ENCODE results near the gene PCED1A. TPM values are rescaled to one million over a fixed set of nuclear protein-coding genes. Genes with fewer than 3 reads are reported as not detected.

Gene PCED1A
- total RNA-seq, 3 donors from 2014 or later: 23.4 to 38.0 (median 36.6) TPM

- Histone ChIP-seq H3K27me3 (peaks cover 2 to 9% of the 10 kb centered on the region in 2 donors), H3K27ac (peak within 1 kb of the TSS; percentile 17 to 83), H3K9me3 (no peaks in the 10 kb centered on the region), H3K4me1 (no peaks in the 10 kb centered on the region), H3K4me3 (no peak within 1 kb of the TSS), H3K36me3 (no peaks in the 10 kb centered on the region)
- no peak for TF ChIP-seq CTCF (IDR thresholded peaks at IDR 0.05)
- no peak for DNase-seq (ENCODE audit: low spot score in 2 of 2)
- intact Hi-C loops (cut with DNase I; ENCODE audit: low total_unique reads): loop anchor here (5.0 kb wide), 1 partner anchor 874 kb away; no protein-coding TSS in a partner anchor
These were observed 24.3 kb downstream of the PCED1A start, which contains the start of gene TMEM239 for GRCh38 chr20:2816030-2816582. Gene TMEM239, plus strand, starts transcription at chr20:2816364. Its CDS starts 191 bp downstream, at chr20:2816555.

GRCh38 chr20:2815242-2815900 lies 25.1 kb downstream of the PCED1A start:
- Histone ChIP-seq H3K36me3 (no peaks in the 10 kb centered on the region), H3K4me3 (no peak overlapping the region), H3K9me3 (no peaks in the 10 kb centered on the region), H3K27me3 (peaks cover 0 to 2% of the 10 kb centered on the region in 2 donors), H3K4me1 (no peaks in the 10 kb centered on the region), H3K27ac (peak overlapping the region; percentile 17 to 83)
- intact Hi-C loops (cut with DNase I; ENCODE audit: low total_unique reads): loop anchor here (5.0 kb wide), 1 partner anchor 873 kb away; no protein-coding TSS in a partner anchor
- DNase-seq (ENCODE audit: low spot score in 2 of 2): peak in 1 of 2 donors; percentile 6
- TF ChIP-seq POLR2A (IDR thresholded peaks at IDR 0.05): no peak
- TF ChIP-seq POLR2AphosphoS5 (IDR thresholded peaks at IDR 0.05): no peak
- no peak for TF ChIP-seq CTCF (IDR thresholded peaks at IDR 0.05)

GRCh38 chr20:2814587-2815051 lies 25.8 kb downstream of the PCED1A start, which contains the start of gene C20orf141:
Gene C20orf141, plus strand, starts transcription at chr20:2814987. Its CDS starts 198 bp downstream, at chr20:2815185.
- intact Hi-C loops (cut with DNase I; ENCODE audit: low total_unique reads): loop anchor here (5.0 kb wide), 1 partner anchor 872 kb away; no protein-coding TSS in a partner anchor
- H3K4me1 ChIP-seq: no peaks in the 10 kb centered on the region
- no peaks in the 10 kb centered on the region for H3K36me3 ChIP-seq
- no peak within 1 kb of the TSS for H3K4me3 ChIP-seq
- DNase-seq (ENCODE audit: low spot score in 2 of 2): peak in 1 of 2 donors; percentile 25
- H3K27me3 ChIP-seq: no peaks in the 10 kb centered on the region
- H3K9me3 ChIP-seq: no peaks in the 10 kb centered on the region
- peak within 1 kb of the TSS; percentile 17 to 83 for H3K27ac ChIP-seq
- no peak for TF ChIP-seq POLR2AphosphoS5 (IDR thresholded peaks at IDR 0.05)

GRCh38 chr20:2814076-2814475 lies 26.4 kb downstream of the PCED1A start:
- H3K4me1 ChIP-seq: no peaks in the 10 kb centered on the region
- no peaks in the 10 kb centered on the region for H3K9me3 ChIP-seq
- H3K36me3 ChIP-seq: no peaks in the 10 kb centered on the region
- no peaks in the 10 kb centered on the region for H3K27me3 ChIP-seq
- TF ChIP-seq CTCF (IDR thresholded peaks at IDR 0.05) (no peak), POLR2A (IDR thresholded peaks at IDR 0.05) (no peak), POLR2AphosphoS5 (IDR thresholded peaks at IDR 0.05) (no peak)
- intact Hi-C loops (cut with DNase I; ENCODE audit: low total_unique reads): no loop called here
- H3K27ac ChIP-seq: no peak overlapping the region
- peak in 1 of 2 donors; percentile 5 for DNase-seq (ENCODE audit: low spot score in 2 of 2)
- no peak overlapping the region for H3K4me3 ChIP-seq

- DNase-seq (ENCODE audit: low spot score in 2 of 2): no peak
- no peaks in the 10 kb centered on the region for H3K27me3 ChIP-seq
- intact Hi-C loops (cut with DNase I; ENCODE audit: low total_unique reads): no loop called here
- TF ChIP-seq POLR2AphosphoS5 (IDR thresholded peaks at IDR 0.05) (no peak), CTCF (IDR thresholded peaks at IDR 0.05) (no peak), POLR2A (IDR thresholded peaks at IDR 0.05) (no peak)
- no peak overlapping the region for H3K4me3 ChIP-seq
- H3K36me3 ChIP-seq: no peaks in the 10 kb centered on the region
- H3K4me1 ChIP-seq: no peaks in the 10 kb centered on the region
- H3K27ac ChIP-seq: no peak overlapping the region
- no peaks in the 10 kb centered on the region for H3K9me3 ChIP-seq
These were observed 28.3 kb downstream of the PCED1A start for GRCh38 chr20:2812189-2812588.

Data from breast epithelium (tissue), 4 donors.